Ramos (cell line): ENCODE data around the gene PRPF8.

ENCODE experiments used
- in situ Hi-C: fragments of 300-500 bp; cut with MboI; formaldehyde crosslinking; loops from one replicate; pipeline ENCODE4 v1.14.3; 2022; ENCODE audit warnings: low sequenced_read_pairs; ENCODE audit not compliant: unreplicated experiment

Gene PRPF8

GRCh38 chr17:1716912-1717695 lies 32.4 kb upstream of the PRPF8 start:
- in situ Hi-C loops: loop anchor here (25.0 kb wide), 1 partner anchor 320 kb away; the partner anchor contains the start of genes DPH1, OVCA2 and RTN4RL1

GRCh38 chr17:1716076-1716911 lies 31.6 kb upstream of the PRPF8 start:
- in situ Hi-C loops: loop anchor here (25.0 kb wide), 1 partner anchor 321 kb away; the partner anchor contains the start of genes DPH1, OVCA2 and RTN4RL1

GRCh38 chr17:1715803-1716075 lies 31.1 kb upstream of the PRPF8 start:
- in situ Hi-C loops: loop anchor here (25.0 kb wide), 1 partner anchor 322 kb away; the partner anchor contains the start of genes DPH1, OVCA2 and RTN4RL1

- in situ Hi-C loops: loop anchor here (25.0 kb wide), 1 partner anchor 322 kb away; the partner anchor contains the start of genes DPH1, OVCA2 and RTN4RL1
Observed at GRCh38 chr17:1714980-1715802, 30.5 kb upstream of the PRPF8 start.

GRCh38 chr17:1714427-1714979 lies 29.8 kb upstream of the PRPF8 start:
- in situ Hi-C loops: loop anchor here (25.0 kb wide), 1 partner anchor 323 kb away; the partner anchor contains the start of genes DPH1, OVCA2 and RTN4RL1

- in situ Hi-C loops: loop anchor here (25.0 kb wide), 1 partner anchor 323 kb away; the partner anchor contains the start of genes DPH1, OVCA2 and RTN4RL1
Observed at GRCh38 chr17:1713878-1714426, 29.3 kb upstream of the PRPF8 start.

GRCh38 chr17:1713160-1713877 lies 28.7 kb upstream of the PRPF8 start:
- in situ Hi-C loops: loop anchor here (25.0 kb wide), 1 partner anchor 324 kb away; the partner anchor contains the start of genes DPH1, OVCA2 and RTN4RL1

GRCh38 chr17:1712271-1712670 lies 27.6 kb upstream of the PRPF8 start:
- in situ Hi-C loops: loop anchor here (25.0 kb wide), 1 partner anchor 325 kb away; the partner anchor contains the start of genes DPH1, OVCA2 and RTN4RL1

- in situ Hi-C loops: loop anchor here (25.0 kb wide), 1 partner anchor 325 kb away; the partner anchor contains the start of genes DPH1, OVCA2 and RTN4RL1
Observed at GRCh38 chr17:1711804-1712203, 27.1 kb upstream of the PRPF8 start.

GRCh38 chr17:1710807-1711553 lies 26.3 kb upstream of the PRPF8 start:
- in situ Hi-C loops: loop anchor here (25.0 kb wide), 1 partner anchor 326 kb away; the partner anchor contains the start of genes DPH1, OVCA2 and RTN4RL1

GRCh38 chr17:1709971-1710806 lies 25.5 kb upstream of the PRPF8 start, which contains the start of gene TLCD2:
Gene TLCD2, minus strand, starts transcription at chr17:1710377. Its CDS starts 135 bp downstream, at chr17:1710242.
- in situ Hi-C loops: loop anchor here (25.0 kb wide), 1 partner anchor 327 kb away; the partner anchor contains the start of genes DPH1, OVCA2 and RTN4RL1

- in situ Hi-C loops: loop anchor here (25.0 kb wide), 1 partner anchor 328 kb away; the partner anchor contains the start of genes DPH1, OVCA2 and RTN4RL1
Observed at GRCh38 chr17:1709403-1709951, 24.8 kb upstream of the PRPF8 start.

- in situ Hi-C loops: loop anchor here (25.0 kb wide), 1 partner anchor 328 kb away; the partner anchor contains the start of genes DPH1, OVCA2 and RTN4RL1
Observed at GRCh38 chr17:1708791-1709346, 24.2 kb upstream of the PRPF8 start.

GRCh38 chr17:1707107-1707506 lies 22.4 kb upstream of the PRPF8 start:
- in situ Hi-C loops: loop anchor here (25.0 kb wide), 1 partner anchor 330 kb away; the partner anchor contains the start of genes DPH1, OVCA2 and RTN4RL1

- in situ Hi-C loops: loop anchor here (25.0 kb wide), 1 partner anchor 332 kb away; the partner anchor contains the start of genes DPH1, OVCA2 and RTN4RL1
Observed at GRCh38 chr17:1705004-1705403, 20.3 kb upstream of the PRPF8 start.

GRCh38 chr17:1703063-1703462 lies 18.4 kb upstream of the PRPF8 start:
- in situ Hi-C loops: loop anchor here (25.0 kb wide), 1 partner anchor 334 kb away; the partner anchor contains the start of genes DPH1, OVCA2 and RTN4RL1
